Glomerular visceral epithelial cell (primary cell): ENCODE results near the gene PINK1.

Experiments used
- DNase-seq: peaks from one replicate; pipeline ENCODE4 v3.0.0-alpha.2; 2016; ENCODE audit errors: extremely low spot score

Gene PINK1

DNA sequence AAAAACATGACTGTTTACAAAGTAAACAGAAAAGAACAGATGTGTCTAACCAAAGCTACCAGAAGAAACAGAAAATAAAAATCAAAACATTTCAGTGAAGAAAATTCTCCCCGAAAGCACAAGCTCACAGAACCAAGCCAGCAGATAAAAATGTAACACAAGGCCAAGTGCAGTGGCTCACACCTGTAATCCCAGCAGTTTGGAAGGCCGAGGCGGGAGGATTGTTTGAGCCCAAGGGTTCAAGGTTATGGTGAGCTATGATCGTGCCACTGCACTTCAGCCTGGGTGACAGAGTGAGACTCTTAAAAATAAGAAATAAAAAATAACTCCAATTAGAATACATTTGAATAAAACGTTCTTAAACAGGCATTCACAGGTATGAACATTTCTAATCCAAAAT is 47.0 kb downstream of the PINK1 start:
- no peak for DNase-seq

DNA sequence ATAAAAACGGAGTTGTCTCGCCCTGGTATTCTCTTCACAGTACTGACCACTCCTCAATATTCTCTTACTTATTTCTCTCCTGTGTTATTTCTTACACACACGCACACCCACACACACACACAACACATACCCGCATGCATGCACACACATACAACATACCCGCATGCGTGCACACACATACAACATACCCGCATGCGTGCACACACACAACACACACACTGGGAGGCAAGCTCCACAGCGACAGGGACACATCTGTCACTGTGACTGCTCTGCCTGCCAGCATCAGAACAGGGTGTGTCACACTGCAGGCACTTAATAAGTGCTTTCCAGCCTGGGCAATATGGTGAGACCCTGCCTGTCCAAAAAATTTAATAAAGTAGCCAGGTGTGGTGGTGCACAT is 48.7 kb downstream of the PINK1 start:
- no peak for DNase-seq

DNA sequence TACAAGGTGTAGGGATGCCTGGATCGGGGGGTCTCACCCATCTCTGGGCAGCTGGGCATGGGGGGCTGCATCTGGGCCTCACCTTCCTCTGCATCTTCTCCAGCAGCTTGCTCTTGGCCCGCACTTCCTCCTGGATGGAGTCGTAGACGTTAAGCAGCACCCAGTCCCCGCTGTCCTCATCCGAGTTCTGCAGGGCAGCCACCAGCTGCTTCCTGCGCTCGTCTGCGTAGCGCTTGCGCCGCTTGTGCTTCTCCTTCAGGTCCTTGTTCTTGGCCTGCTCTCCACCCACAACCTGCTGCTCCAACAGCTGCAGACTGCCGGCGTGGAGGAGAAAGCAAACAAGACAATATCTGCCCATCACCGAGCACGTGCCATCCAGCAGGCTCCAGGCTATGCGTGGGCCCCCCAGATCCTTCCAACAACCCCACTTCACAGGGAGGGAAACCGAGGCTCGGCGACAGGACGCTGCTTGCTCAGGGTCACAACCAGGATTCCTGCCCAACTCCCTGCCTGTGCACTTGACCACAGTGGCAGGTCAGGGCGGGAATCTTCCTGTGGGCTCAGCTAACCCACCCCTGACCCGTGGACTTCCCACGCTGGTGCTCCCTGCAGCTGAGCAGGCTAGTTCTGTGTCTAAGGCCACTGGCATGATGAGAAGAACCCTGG is 49.4 kb downstream of the PINK1 start:
- DNase-seq: no peak

DNA sequence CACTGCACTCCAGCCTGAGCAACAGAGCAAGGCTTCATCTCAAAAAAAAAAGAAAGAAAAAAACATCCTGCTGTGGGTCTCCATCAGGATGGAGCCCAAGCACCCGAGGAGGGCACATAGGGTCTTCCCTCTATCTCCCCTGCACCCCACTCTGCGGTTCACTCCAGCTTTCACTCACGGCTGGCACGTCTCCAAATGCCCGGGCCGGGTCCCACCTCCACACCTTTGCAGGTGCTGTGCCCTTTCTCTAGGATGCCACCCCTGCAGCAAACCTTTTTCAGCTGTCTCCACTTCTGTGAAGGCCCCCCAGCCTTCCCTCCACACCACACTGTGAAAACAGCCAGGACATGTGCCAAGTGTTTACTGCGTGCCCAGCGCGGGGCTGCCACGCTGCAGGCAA is 50.4 kb downstream of the PINK1 start:
- DNase-seq: no peak

DNA sequence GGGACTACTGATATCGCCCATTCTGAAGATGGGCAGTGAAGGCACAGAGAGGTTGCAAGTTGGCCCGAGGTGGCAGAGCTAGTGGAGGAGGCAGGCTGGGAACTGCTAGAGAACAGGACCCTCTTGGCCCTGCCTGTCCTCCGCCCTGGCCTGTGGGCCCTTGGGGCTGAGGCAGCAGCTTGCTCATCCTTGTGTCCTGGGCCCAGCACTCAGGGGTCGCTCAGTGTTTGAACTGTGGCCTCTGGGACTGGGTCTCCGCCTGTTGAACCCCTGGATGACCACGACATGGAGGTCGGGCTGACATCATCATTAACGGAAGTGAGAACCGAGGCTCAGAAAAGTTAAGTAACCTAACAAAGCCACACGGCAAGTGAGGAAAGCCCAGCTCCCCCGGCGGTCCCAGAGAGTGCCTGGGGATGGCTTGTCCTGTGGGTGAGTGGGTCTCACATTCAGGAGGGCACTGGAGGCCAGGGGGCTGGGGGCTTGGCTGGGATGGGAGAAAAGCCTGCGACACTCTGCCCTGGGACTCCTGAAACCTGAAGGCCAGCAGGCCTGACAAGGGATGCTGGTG is 50.9 kb downstream of the PINK1 start:
- DNase-seq: no peak

DNA sequence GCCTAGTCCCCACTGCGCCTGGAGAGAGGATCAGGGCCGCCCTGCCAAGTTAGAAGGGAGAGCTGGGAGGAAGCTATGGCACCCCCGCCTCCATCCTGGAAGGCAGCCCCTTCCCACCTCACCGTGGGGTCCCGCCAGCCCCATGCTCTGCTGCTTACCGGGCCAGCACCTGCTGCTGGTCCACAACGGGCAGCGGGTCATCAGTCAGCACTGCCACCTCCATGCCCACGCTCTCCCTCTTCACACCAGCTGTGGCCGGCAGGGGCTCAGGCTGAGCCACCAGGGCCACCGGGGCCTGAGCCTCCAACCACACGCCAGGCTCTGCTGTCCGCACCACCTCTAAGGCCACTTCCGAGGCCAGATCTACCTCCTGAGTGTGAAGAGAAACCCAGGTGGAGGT is 51.4 kb downstream of the PINK1 start:
- DNase-seq: no peak

DNA sequence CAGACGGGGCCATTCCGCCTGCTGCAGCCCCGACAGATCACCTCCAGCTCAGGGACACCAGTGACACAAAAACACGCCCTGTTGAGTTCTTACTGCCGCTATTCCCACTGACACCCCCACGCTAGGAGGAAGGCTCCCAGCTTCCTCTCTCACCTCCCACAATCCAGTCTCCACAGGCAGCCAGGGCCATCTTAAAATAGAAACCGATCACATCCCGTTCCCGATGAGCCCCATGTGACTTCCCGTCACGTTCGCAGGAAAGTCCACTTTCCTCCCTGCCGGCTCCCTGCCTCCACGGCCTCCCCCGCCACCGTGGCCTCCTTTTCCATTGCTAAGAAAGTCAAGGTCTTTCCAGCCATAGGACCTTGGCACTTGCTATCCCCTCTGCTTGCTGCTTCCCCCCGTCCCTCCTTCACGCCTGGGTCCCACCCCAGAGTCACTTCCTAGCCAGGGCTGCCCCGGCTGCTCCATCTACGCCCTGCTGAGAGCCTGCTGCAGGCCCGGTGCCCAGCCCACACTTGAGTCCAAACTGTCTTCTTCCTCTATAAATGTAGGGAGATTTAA is 51.9 kb downstream of the PINK1 start:
- no peak for DNase-seq

DNA sequence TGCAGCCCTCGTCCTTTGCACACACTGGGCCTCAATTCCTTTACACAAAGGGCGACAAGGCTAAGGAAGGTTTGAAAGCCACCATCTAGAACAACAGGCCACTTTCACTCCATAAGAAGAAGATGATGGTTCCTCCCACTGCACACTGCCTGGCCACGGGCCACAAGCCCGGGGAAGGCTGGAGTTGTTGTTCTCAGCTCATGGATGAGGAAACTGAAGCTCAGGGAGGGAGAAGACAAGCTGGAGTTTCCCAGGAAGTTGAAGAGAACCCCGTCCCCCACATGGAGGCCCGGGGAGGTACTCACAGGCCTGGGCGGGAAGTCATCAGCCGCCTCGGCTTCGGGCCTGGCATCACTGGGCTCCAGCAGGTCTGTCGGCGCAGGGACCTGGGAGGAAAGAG is 52.5 kb downstream of the PINK1 start:
- no peak for DNase-seq

DNA sequence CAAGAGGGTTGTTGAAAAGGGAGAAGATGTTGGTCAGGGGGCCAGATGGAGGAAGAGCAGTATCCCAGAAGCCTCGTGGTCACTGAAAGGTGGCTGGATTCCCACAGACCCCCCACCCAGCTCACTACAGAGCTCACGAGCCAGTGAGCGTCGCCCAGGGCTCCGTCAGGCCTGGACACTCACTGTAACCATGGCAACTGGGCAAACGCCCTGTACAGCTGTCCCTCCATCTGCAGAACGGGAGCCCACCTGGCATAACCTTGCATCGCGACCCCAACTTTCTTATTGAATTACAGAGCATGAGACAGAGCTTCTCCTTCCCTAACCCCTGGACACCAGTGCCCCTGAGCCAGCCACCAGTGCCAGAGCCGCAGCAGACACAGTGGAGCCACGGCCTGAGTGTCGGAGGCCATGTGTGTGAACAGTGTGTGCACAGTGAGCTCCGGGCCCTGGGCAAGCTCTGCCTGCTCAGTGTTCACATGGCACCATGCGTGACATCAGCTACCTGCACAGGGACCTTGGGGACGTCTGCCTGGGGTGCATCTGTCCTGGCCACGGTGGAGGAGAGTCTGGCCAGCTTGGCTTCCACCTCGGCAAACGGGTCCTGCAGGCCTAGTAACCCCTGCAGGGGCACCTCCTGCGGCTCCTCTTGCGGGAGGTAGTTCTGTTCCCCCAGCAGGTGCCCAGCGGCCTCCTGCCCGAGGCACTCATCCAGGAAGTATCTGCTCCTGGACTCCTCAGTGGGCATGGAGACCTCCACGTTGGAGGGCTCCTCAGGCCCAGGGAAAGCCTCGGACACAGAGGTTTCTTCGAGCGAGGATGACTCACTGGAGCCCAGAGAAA is 53.8 kb downstream of the PINK1 start:
- DNase-seq: no peak

DNA sequence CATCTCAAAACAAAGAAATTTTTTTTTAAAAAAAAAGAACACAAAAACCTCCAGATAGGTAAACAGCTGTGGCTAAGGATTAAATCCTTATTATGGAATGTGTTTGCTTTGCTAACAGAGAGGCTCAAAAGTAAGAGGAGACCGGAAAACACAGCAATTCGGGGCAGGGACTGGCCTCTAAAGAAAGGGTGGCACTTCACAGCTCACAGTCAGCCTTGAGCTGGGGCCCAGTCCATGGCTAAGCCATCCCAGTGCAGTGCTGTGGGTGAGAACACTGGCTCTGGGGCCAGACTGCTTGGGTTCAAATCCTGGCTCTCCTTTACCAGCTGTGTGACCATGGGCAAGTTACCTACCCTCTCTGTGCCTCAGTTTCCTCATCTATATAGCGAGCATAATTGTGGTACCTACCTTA is 56.4 kb downstream of the PINK1 start:
- DNase-seq: no peak

DNA sequence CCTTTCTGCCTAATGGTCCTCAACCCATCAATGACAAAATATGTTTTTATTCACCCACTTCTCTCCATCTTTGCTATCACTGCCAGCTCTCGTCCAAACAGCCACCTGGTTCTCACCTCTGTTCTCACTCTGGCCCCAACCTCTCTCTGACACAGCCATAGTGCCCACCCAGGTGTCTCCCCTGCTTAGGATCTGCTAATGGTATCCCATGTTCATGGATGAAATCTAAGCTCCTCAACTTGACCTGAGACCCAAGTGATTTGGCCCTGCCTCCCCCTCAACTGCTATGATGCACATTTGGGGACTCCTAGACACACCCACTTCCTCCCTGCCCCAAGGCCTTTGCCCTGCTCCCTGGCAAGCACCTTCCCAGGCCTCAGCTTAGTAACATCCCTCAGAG is 58.6 kb downstream of the PINK1 start:
- DNase-seq: no peak

DNA sequence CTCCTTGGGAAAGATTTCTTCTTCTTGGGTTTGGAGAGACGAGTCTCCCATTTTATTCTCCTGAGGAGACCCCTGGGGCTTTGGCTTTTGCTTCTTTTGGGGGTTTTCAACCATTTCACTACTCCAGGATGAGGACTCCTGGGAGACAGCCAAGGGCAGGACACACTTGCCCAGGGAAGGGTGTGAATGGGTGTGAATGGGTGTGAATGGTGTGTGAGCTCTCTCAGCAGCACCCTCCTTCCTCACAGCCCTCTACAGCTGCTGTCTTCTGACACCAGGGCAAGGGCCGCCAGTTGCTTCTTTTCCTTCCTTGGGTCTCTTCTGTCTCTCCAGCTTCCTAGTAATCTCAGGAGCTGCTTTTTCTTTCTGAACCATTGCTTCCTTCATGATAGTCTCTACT is 60.4 kb downstream of the PINK1 start:
- DNase-seq: no peak

DNA sequence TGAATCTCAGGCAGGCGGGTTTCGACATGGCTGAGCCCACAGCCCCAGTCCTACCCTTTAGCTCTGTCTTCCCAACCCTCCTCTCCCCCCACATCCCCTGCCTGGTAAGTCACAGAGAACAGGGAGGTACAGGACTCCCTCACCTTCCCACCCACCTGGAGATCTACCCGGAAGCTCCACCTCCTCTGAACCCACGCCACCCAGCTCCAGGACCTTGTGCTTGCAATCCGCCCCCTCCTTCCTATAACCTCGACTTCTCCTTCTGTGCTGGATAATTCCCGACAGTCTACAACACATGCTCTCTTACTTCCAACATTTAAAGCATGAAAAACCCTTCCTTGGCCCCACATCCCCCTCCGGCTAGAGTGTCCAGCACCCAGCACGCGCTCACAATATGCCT is 62.3 kb downstream of the PINK1 start:
- no peak for DNase-seq

DNA sequence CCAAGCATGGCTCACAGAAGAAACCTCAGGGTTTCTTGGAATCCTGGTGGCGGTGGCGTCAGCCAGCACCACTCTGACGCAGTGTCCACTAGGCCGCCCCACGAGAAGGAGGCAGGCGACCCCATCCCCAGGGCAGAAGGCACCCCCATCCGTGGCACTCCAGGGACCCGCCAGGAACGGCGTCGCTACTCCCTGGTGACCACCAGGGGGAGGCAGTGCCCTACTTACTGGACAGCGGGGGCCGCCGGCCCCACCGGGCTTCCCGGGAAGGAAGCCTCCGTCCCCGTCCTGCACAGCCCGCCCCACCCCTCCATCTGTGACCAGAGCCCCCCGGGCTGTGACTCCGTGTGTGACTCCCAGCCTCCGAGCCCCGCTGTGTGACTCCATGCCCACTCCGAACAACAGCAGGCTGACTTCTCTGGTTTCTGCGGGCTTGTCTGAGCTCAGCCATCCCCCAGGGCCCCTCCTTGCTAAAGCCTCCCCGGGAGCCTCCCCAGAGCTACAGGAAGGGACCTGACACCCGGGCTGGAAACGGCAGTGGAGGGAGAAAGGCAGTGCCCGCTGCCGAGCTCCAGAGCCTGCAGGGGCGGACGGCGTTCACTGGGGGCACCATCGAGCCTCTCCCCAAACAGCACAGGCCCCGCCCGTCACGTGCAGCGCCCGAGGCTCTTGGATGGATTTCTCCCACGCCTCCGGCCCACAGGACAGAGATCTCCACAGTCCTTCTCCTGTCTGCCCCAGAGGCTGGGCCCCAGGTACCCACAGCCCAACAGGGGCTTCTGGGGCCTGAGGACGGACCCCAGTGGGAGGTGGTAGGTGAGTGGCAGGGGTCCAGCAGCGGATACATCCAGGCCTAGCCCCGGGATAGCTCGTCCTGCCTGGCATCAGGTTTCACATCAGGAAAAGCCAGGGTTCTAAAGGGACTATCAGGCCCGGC is 63.4 kb downstream of the PINK1 start:
- peak; percentile 94 for DNase-seq

DNA sequence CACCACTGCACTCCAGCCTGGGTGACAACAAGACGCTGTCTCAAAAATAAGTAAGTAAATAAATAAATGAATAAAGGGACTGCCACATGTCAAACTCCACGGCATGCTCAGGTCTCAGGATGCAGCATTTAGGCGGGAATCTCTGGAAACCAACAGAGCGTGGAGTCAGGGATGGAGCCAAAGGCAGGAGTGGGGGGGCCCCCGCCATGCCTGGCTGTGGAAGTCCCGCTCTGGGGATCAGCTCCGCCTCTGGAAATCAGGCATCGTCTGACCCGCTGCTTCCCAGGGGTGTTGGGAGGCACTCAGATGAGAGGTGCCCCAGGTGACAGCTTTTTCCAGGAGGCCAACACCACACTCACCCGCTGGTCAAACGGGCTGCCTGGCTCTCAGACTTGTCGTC is 64.3 kb downstream of the PINK1 start:
- DNase-seq: no peak

DNA sequence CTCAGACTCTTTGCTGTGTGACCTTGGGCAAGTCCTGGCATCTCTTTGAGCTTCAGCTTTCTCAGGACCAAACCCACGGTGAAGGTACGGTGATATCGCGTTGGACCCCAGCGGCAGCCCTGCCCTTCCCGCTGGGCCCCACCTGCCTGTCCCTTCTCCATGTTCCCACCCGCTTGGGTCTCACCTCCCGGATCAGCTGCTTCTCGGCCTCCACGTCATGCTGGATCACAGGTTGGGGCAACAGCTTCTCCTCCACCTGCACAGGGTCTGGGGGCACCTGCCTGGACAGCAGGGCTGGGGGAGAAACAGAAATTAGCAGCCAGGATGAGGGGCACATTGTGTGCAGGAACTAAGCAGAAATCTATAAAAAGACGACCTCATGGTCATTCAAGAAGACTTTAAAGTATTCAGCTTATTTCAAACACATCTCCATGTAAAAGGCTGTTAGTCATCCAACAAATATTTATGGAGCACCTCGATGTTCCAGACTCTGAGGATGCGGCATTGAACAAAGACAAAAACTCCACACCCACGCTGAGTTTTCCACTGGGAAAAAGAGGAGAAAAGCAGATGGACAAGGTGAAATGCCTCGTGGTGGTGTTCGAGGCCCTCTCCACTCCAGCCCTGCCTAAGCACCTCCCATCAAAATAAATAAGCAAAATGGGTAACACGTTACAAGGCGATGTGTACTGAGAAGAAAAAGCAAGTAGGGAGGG is 65.1 kb downstream of the PINK1 start:
- DNase-seq: peak; percentile 23

DNA sequence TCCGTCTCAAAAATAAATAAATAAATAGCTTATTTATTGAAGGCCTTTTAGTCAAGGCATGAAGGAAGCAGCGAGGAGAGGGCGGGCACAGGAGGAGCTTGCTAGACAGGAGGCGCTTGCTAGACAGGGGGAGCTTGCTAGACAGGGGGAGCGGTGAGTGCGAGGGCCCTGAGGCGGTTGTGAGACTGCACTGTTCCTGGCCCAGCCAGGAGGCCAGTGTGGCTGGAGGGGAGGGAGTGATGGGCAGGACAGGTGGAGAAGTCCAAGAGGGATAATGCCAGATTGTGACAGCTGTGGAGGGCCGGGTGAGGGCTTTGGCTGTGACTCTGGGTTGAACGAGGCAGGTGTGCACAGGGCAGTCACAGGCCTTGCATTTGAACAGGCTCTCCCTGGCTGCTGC is 66.3 kb downstream of the PINK1 start:
- DNase-seq: no peak

DNA sequence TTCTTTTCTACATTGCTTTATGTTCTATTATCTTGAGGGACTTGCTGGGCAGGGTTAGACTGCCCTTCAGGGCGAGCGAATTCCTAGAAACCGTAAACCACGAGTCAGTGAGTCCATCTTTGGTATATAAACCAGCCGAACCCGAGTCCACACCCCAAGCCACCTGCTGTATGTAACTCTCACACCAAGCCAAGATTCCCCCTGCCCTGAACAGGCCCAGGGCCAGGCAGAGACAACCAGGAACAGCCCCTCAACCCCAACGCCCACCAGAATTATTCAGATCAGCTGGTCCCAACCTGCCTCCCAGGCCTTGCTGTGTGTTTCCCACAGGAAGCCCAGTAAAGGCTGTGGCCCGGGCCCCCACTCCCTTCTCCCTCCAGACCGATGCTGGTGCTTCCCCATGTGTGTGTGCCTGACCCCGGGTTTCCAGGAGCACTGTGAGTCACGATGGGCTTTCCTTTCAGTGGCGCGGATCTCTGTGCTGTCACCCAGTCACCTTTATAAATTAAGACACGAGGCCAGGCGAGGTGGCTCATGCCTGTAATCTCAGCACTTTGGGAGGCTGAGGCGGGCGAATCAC is 67.5 kb downstream of the PINK1 start:
- DNase-seq: no peak
